HG02943 (cell line): ENCODE results near the gene HSD11B1L.

Source experiments
- ATAC-seq: cut with Tn5 transposase; IDR thresholded peaks from one replicate; pipeline ENCODE4 v1.9.1; 2021; ENCODE audit warnings: mild to moderate bottlenecking, low read depth, moderate library complexity; ENCODE audit not compliant: unreplicated experiment

The HSD11B1L gene

DNA sequence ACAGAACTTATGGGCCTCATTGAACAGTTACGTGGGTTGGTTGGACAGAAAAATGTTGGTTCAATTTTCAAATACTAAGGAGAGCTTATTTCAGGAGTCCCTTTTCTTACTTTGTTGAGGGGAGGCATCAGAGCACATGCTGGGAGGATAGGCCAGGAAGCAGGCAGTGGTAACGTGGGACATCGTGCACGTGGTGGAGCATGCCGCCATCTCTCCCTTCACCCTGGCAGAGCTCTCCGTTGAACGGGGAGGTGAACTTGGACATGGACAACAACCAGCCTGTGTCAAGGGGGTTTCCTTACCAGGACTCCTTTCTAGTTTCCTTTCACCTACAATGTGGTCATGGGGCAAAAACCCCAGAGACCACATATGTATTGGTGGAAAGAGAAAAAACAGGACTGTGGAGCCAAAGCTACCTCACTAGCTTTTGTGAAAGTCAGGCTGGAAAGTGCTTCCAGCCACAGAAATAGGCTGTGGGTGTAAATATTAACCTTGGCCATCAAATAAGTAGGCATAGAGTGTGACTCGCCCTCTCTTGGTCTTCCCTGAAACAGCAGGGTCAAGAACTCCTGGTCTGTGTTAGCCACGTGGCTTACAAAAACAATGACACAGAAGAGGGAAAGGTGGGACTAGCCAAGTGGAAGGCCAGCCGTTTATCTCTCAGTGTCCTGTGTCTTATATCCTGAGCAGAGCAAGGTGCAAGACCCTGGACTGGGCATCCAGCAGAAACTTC is 14.9 kb upstream of the HSD11B1L start:
- ATAC-seq, result no peak

DNA sequence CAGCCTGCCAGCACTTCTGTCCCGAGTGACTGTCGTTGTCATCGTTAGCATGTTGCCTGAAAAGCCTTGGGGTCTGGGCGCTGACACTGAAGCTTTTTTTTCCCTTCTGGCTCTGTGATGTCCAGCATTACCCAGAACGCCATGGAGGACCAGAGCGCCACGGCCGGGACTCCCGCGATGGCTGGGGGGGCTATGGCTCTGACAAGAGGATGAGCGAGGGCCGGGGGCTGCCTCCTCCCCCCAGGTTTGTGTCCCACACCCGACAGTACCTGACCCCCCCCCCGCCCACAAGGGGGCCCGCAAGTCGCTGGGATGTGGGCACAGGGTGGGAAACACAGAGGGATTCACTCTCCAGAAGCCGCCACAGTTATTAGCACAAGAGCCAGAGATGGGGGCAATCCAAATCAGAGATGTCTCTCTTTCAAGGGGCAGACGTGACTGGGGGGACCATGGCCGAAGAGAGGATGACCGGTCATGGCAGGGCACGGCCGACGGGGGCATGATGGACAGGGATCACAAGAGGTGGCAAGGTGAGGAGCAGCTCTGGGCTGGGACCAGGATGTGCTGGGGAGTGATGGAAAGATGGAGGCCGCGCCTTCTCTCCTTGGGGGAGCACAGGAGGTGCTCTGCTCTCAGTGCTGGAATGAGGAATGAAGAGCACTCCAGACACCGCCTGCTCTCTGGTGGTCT is 13.8 kb upstream of the HSD11B1L start:
- ATAC-seq, result no peak

DNA sequence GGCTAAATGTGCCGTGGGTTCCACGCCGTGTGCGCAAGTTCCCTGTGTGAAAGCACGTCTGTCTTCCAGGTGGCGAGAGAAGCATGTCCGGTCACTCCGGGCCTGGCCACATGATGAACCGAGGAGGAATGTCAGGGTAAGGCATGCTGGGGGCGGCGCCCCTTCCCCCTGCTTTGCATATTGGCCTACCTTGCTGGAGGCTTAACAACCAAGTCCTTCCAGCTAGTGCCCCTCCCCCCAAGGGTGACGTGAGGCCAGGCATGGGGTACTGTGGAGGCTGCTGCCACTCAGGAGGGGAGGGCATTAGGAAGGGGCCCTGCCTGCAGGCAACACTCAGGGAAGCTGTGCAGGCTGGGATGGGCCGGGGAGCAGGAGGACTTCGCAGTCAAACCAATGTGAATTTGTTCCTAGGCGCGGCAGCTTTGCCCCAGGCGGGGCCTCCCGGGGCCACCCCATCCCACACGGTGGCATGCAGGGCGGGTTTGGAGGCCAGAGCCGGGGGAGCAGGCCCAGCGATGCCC is 13.0 kb upstream of the HSD11B1L start:
- no peak for ATAC-seq

DNA sequence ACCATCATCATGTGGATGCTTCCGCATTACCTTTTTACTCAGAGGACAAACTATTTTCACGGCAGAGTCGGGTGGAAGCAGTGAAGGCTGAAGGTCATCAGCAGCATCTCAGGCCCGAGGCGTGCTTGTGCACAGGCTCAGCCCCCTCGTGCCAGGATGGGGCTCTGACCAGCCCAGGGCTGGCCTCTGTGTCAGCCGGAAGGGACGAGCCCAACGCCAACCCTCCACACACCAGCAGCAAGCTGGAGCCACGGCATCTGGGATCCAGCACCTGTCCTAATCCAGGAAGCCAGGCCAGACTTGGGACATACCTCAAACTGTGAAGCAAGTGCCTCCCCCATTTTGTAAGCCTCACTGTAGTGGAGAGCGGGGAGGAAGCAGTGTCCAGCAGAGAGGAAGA is 11.6 kb upstream of the HSD11B1L start:
- ATAC-seq, result no peak

DNA sequence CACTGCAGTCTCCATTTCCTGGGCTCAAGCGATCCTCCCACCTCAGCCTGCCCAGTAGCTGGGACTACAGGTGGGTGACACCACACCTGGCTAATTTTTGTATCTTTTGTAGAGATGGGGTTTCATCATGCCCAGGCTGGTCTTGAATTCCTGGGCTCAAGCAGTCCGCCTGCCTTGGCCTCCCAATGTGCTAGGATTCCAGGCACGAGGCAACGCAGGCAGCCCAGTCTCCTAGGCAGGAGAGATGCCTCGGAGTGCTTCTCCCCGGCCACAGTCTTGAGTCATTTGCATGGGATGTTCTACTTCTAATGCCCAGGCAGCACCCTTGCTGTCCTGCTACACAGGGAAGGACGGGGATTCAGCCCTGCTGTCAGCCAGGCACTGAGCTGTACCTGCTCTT is 9.2 kb upstream of the HSD11B1L start:
- ATAC-seq, result no peak

DNA sequence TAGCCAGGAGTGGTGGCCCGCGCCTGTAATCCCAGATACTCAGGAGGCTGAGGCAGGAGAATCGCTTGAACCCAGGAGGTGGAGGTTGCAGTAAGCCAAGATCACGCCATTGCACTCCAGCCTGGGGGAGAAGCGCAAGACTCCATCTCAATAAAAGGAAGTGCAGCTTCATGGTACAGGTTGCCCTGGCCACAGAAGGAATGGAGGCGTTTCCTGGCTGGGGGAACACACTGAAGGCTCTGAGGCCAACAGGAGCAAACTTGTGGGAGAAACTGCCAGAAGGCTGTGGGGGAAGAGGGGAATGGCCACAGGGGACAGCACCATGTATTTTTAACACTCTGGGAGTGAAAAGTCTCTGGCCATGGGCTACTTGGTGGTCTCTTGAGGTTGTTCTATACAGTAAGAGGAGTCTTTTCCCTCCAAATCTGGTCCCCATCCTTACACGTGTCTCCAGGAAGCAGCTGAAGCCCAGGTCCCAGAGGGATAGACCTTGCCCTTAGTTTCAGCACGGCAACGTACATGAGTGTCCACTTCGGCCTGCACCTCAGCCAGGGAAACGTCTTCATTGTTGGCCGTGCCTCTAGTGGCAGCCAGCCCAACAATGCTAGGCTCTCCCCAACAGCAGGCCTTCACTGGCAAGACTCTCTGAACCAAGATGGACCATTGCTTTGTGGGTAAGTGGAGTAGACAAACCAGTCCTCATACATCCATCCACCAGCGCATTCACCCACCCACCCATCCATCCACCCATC is 7.9 kb upstream of the HSD11B1L start:
- ATAC-seq, result no peak

DNA sequence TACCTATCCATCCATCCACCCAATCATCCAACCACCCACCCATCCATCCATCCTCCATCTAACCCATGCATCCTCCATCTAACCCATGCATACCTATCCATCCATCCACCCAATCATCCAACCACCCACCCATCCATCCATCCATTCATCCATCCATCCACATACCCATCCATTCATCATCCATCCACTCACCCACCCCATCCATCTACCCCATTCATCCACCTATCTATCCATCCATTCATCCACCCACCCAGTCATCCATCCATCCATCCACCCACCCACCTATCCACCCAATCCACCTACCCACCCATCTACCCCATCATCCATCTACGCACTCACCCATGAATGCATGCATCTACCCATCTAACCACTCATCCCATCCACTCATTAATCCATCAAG is 7.1 kb upstream of the HSD11B1L start:
- no peak for ATAC-seq

DNA sequence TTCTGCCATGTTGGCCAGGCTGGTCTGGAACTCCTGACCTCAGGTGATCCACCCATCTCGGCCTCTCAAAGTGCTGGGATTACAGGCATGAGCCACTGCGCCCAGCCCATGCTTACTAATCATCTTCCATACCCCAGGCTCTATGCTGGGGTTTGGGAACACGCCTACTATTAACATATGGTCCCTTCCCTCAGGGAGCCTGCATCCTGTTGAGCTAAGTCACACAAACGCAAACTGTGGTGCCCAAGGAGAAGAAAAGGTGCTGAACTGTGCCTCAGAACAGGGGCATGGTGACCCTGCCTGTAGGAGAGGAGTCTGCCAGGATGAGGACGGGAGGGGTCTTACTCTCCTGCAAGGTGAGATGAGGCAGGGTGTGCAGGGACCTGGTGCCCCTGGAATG is 6.1 kb upstream of the HSD11B1L start:
- ATAC-seq, result no peak

DNA sequence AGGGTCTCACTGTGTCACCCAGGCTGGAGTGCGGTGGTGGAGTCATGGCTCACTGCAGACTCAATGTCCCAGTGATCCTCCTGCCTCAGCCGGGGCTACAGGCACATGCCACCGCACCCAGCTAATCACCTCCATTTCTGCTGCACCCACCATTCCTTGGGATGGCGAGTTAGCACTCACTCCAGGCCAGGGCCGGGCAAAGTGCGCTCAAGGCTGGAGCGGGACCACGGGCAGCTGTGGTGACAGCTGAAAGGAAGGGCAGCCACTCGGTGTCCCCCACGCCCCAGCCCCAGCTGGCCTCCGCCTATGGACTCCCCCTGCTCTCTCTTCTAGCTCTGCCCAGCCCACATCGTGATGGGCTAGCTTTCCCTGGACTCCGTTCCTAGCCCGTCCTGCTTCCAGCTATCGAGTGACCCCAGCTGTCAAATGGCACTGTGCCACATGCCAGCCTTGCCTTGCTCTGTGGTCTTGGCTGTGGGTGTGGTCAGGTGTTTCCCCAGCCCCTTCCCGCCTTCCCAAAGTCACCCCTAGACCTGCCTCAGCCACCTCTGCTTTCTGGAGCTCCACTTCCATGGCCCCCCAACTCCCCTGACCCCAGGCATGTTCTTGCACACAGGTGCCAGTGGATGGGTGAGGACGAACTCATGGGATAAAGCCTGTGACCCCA is 4.6 kb upstream of the HSD11B1L start:
- ATAC-seq, result no peak

DNA sequence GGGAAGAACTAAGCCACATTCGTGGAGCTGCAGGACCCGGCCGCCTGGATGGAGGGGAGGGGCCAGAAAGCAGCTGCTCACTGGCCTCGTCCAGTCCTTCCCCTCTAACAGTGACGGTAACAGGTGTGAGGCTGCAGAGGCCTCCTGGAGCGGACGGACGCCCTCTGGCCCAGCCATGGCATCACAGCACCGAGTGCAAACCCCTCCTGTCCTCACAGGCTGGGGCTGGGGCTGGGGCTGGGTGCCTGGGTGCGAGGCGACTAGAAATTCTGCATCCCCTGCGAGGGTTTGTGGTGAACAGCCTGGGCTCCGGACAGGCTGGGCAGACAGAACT is 4.1 kb upstream of the HSD11B1L start:
- ATAC-seq, result no peak

DNA sequence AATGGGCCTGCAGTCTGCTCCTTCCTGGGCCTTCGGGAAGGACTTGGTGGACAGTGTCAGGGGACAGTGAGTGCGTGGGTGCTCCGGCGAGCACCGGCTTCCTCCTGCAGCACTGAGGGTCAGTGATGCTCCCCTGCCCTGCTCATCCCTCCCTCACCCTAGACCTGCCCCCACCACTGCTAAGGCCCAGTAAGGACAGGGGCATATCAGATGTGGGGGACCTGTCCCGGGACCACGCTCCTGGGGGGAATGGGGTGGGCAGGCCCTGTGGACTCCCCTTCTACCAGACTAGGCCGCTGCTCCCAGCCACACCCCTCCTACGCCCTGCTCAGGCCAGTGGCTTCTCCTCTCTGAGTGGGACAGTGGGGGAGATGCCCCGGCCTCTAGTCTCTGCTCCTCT is 3.7 kb upstream of the HSD11B1L start:
- no peak for ATAC-seq

DNA sequence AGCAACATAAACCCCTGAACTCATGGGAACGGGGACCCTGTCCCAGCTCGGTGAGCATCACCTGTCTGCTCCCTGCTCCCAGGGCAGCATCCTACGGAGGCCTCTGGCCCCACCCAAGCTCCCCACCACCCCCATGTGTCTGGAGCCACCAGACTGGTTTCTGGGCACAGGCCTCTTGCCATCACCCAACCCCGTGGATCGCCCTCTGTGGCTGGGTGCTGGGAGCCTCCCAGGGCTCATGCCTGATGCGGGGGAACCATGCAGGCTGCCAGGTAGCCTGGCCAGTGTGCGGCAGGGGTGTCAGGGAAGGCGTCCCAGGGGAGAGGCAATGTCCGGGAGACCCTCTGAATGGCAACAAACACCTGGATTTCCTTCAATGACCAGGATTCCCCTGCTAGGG is 3.2 kb upstream of the HSD11B1L start:
- no peak for ATAC-seq

DNA sequence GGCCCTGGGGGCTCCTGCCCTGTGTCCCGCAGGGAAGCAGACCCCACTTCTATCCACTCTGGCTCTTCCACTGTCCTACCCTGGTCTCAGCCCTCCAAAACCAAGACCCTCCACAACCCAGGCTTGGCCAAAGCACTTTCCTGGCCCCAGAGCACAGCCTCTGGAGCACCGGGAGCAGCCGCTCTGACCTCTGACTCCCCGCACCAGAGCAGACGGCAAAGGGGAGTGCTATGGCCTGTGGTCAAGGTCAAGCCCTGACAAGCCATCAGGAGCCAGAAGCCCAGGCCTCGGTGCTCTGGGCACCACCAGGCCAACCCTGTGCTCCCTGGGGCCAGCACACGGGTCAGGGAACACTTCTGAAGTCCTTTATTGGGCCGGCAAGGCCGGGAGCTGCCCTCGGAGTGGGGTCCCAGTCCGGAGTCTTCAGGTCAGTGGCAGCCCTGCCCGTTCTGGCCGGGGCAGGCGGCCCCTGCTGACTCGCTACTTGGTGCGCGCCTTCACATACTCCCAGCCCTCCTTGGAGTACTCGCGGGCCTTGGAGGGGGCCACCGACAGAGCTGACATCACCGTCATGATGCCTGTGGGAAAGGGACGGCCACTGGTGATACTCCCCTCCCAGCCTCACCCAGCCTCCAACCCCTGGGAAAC is 2.6 kb upstream of the HSD11B1L start:
- no peak for ATAC-seq

DNA sequence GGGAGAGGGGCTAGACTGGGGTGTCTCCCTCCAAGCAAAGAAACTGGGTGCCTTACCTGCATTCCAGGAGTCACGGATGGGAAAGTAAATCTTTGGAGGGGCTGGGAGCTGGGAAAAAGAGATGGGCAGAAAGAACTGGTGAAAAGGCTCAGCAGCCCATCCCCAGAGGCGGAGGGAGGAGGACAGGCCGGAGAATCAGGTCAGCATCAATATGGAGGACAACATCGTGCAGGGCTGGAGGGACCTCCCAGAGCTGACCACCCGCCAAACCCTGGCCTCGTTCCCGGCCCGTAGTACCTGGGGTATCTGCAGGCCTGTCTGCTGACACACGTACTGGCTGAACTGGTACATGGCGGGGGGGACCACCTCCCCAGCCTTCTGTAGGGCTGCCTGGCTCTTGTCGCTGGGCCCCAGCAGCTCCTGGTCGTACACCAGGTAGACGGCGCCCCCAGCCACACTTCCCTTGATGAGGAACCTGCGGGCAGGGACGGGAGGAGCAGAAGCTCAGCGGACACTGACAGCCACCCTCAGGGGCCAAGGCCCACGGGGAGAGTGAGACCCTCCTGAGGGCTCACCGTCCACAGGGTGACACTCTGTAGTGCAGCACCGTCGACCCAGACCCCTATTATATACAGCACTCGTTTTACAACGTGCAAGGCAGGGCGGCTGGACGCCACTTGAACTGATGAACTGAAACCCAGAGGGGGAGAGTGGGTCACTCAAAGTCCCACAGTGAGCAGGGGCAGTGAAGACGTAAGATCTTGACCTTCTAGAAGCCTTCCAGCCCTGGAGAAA is 1.3 kb upstream of the HSD11B1L start:
- no peak for ATAC-seq

DNA sequence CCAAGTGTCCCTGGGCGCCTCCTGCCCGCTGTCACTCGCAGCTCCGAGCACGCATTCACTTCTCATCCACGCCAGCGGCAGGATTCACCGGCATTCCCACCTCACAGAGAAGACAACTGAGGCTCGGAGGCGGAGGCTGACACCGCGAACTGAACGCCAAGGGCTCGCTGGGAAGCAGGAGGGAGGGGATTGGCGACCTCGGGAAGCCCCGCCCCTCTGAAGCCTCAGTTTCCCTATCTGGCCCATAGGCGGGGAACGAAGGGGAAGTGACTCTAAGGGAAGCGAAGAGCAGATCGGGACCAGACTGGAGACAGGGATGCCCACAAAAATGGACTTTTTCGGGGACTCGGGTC is 767 bp upstream of the HSD11B1L start:
- ATAC-seq, result no peak

DNA sequence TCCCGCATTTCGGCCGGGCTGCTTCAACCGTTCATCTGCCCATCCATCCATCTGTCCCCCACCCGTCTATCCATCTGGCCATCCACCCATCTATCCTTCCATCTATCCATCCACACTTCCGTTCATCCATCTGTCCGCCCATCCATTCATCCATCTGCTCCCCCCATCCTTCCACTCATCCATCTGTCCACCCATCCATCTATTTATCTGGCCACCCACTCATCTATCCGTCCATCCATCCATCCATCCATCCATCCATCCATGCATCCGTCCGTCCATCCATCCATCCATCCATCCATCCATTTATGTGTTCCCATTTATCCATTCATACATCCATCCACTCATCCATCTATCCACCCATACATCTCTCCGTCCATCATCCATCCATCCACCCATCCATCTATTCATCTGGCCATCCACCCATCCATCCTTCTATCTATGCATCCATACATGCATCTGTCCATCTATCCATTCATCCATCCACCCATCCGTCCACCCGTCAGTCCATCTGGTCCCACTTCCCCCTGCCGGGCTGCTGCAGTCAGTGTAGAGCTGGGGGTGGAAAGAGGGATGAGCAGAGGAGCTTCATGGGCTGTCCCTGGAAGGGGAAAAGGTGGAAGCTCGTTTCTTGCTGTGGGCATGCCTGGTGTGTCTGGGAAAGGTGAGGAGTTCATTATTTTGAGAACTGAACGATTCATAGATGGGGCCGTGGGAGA is 722 bp downstream of the HSD11B1L start:
- ATAC-seq, result no peak

DNA sequence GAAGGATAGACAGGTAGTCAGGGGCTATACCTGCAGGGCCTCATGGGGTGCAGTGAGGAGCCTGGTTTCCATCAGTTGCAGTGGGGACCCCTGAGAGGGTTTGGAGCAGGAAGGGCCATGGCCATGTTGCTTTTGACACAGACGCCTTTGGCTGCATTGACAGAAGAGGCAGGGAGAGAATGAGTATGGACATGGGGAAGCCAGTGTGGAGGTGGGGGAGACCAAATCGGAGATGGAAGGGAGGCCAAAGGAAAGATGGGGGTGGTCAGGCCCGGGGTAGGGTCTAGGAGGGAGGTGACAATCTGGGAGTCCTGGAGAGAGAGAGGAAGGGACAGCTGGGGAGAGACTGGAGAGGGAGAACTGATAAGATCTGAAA is 1.3 kb downstream of the HSD11B1L start:
- ATAC-seq, result no peak

DNA sequence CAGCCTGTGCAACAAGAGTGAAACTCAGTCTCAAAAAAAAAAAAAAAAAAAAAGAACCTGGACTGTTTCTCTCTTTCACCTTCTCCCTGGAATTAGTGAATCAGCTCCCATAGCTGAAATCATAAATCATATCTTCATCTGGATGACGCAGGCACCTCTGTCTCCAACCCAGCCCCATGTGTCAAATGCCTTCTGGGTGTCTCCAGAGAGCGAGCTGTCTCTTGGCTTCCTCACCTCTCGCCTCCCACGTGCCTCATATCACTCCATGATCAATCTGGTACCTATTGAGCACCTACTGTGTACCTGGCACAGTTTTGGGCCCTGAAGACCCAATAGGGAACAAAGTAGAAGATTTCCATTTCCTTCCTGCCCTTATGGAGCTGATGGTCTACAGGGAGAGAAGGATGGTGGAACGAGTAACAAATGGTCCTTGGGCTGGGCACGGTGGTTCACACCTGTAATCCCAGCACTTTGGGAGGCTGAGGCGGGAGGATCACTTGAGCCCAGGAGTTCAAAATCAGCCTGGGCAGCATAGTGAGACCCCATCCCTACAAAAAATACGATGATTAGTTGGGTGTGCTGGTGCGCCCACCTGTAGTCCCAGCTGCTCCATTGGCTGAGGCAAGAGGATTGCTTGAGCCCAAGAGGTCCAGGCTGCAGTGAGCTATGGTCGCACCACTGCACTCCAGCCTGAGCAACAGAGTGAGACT is 2.5 kb downstream of the HSD11B1L start:
- no peak for ATAC-seq
